Epithelial cell of proximal tubule (primary cell): ENCODE results near the gene GYG2. TPM values are rescaled to one million over a fixed set of nuclear protein-coding genes. Genes with fewer than 3 reads are reported as not detected.
"Not testable (repeated sequence)": the region's sequence is repeated elsewhere in the genome, so short reads cannot be mapped to it uniquely, and the experiment has no call there.

Experiments
- DNase-seq: peaks from one replicate; pipeline ENCODE4 v3.0.0-alpha.2; 2011; ENCODE audit warnings: low read depth
- H3K4me3 ChIP-seq: 2 replicates; pipeline ENCODE4 v1.5.1; 2011; ENCODE audit warnings: low read depth, mild to moderate bottlenecking, low read length
- total RNA-seq: library from RNA; depleted of rRNA; stranded (reverse); fragments of >200 nt; gene quantifications from 2 replicates; pipeline ENCODE4 v1.2.3, GENCODE V29; 2015
- TF ChIP-seq, protein P1 (sequence below): conservative IDR thresholded peaks from 2 replicates; pipeline ENCODE4 v1.5.1; 2012; ENCODE audit warnings: low read depth, mild to moderate bottlenecking, low read length

The GYG2 gene
- total RNA-seq, 1 donor from 2014 or later, result 0.75 TPM

DNA sequence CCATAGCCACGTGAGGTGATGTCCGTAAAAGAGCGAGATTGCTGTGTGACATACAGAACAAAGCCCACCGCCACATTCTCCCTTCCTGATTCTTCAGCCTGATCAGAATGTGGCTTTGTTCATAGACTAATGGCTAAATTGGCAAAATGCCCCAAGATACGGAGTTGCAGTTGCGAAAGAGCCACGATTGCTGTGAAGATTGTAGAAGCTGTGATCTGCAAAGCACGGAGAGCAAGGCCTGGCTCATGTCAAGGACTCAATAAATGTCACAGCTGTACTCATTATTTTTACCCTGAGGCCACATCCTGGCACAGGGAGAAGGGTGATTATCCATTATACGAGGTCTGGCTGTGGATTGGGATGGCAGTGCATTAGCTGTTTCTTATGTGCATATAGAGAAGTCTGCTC is 66.2 kb downstream of the GYG2 start:
- TF ChIP-seq, protein P1, sequence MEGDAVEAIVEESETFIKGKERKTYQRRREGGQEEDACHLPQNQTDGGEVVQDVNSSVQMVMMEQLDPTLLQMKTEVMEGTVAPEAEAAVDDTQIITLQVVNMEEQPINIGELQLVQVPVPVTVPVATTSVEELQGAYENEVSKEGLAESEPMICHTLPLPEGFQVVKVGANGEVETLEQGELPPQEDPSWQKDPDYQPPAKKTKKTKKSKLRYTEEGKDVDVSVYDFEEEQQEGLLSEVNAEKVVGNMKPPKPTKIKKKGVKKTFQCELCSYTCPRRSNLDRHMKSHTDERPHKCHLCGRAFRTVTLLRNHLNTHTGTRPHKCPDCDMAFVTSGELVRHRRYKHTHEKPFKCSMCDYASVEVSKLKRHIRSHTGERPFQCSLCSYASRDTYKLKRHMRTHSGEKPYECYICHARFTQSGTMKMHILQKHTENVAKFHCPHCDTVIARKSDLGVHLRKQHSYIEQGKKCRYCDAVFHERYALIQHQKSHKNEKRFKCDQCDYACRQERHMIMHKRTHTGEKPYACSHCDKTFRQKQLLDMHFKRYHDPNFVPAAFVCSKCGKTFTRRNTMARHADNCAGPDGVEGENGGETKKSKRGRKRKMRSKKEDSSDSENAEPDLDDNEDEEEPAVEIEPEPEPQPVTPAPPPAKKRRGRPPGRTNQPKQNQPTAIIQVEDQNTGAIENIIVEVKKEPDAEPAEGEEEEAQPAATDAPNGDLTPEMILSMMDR, result no peak
- DNase-seq, result peak; percentile 13
- no peak overlapping the region for H3K4me3 ChIP-seq

DNA sequence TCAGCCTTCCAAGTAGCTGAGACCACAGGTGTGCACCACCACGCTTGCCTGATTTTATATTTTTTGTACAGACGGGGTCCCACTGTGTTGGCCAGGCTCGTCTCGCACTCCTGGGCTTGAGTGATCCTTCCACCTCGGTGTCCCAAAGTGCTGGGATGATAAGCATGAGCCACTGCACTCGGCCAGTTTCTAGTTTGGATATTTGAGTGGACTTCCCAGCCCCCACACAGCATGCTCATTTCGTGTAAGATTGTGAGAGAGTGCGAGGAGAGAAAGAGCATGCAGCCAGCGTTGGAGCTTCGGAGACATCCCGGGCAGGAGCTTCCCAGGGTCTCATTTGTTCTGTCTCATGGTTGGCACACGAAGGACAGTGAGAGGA is 68.6 kb downstream of the GYG2 start:
- H3K4me3 ChIP-seq, result no peak overlapping the region
- DNase-seq, result no peak
- TF ChIP-seq, protein P1, result no peak

DNA sequence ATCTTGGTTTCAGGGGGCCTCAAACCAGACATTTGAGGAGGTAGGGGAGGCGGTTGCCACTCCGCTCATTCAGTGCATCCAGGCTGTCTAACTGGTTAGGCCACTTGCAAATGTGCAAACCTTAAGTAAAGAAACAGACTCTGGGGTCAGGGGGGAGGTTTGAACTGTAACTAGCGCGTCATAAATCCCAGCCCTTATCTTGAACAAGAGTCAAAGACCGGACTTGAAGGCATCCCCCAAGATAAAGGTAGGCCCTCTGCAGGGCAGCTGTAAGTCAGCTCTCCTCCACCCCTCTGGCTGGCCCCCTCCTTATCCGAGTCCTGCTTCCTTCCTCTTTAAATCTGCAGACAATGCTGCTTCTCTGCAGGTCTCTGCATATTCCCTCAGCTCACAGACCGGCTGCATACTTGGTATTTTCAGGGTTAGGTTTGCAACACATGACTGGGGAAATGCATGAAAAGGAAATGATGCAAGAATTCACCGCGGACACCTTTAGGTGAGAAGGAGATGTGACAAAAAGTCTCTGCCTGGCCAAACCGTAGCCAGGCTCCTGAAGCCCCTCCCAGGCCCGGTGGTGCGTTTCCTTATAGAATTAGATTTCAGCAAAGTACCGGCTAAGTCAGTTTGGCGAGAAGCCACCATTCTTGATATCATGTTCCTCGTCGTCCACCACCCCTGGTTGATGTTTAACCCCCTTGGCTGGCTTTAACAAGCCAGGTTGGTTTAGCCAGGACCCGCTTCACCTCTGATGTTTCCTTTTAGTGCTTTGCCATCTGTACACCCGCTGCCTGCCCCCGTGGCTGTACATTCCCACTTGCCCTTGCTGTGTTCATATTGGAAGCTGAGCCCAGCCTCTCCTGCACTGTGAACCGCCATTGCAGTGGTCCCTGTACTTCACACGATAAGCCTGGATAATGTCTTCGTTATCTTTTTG is 69.2 kb downstream of the GYG2 start:
- DNase-seq, result not testable (repeated sequence)
- peak overlapping the region; percentile 27 for H3K4me3 ChIP-seq

DNA sequence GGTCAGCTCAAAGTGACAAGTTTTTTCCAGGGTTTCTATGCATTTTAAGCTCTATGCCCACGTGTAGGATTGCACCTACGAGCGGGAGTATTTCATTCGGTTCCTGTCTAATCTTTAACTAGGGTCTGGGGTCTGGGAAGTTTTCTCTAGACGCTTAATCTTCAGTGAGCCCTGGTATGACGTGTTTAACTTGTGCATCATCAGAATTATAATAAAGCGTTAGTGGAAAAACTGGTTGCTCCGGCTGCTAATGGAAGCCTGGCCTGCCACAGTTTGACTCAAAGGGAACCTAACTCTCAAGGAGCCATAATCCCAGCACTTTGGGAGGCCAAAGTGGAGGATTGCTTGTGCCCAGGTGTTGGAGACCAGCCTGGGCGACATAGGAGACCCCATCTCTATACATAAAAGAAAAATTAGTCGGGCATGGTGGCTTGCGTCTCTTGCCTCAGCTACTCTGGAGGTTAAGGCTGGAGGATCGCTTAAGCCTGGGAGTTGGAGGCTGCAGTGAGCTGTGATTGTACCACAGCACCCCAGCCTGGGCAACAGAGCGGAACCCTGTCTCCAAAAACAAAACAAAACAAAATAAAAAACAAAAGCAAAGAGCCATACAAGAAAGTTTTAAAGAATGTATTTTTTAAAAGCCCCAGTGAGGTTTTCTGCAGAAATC is 70.2 kb downstream of the GYG2 start:
- H3K4me3 ChIP-seq, result no peak overlapping the region
- DNase-seq, result no peak
- TF ChIP-seq, protein P1, result no peak

DNA sequence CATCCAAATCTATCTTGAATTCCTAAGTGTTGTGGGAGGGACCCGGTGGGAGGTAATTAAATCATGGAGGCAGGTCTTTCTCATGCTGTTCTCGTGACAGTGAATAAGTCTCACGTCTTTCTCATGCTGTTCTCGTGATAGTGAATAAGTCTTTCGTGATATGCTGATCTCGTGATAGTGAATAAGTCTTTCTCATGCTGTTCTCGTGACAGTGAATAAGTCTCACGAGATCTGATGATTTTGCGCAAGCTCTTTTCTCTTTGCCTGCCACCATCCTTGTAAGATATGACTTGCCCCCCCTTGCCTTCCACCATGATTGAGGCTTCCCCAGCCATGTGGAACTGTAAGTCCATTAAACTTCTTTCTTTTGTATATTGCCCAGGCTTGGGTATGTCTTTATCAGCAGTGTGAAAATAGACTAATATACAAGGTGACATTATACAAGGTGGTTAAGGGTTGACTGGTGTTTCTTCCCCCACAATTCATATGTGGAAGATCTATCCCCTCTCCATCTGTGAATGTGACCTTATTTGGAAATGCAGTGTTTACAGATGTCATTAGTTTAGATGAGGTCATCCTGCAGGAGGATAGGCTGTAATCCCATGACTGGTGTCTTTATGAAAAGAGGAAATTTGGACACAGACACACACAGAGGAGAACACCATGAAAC is 72.8 kb downstream of the GYG2 start:
- no peak overlapping the region for H3K4me3 ChIP-seq
- TF ChIP-seq, protein P1, result no peak
- DNase-seq, result no peak

DNA sequence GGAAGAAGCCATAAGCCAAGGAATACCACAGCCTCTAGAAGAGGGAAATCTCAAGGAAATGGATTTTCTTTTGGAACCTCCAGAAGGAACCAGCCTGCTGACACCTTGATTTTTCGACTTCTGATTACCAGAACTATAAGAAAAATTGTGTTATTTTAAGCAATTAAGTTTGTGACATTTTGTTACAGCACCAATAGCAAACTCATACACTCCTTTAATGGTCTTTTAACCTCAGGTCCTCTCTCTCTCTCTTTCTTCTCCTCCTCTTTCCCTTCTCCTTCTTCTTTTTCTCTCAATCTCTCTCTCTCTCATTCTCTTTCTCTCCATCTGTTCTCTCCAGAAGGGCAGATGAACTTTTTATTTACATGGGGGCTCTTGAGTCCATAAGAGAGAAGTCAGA is 74.1 kb downstream of the GYG2 start:
- TF ChIP-seq, protein P1, result no peak
- no peak overlapping the region for H3K4me3 ChIP-seq

DNA sequence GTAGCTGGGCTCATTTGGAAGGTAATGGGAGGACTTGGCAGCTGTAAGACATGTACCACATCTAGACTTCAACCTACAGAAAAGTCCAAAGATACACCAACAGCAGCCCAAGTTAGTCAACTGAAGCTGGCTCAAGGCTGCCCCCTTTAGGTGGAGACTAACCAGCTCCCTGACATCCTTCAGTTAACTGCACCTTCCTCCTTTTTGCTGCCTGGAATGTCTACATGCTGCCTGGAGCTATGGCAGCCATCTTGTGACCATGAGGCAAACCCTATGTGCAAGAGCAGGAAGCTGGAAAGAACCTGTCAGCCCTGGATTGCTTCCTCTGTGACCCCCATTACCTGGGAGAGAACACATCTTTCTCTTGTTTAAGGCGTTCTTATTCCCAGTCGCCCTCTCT is 74.6 kb downstream of the GYG2 start:
- TF ChIP-seq, protein P1, result peak; percentile 21
- no peak for DNase-seq

More for the DNA sequence above, 74.1 kb downstream of the GYG2 start:
- DNase-seq, result no peak

More for the DNA sequence above, 74.6 kb downstream of the GYG2 start:
- no peak overlapping the region for H3K4me3 ChIP-seq
